HG02623 (cell line): ENCODE data around the gene MFAP3.
"Not testable (repeated sequence)": the region's sequence is repeated elsewhere in the genome, so short reads cannot be mapped to it uniquely, and the experiment has no call there.

ENCODE experiments used
- ATAC-seq: cut with Tn5 transposase; IDR thresholded peaks from one replicate; pipeline ENCODE4 v1.9.1; 2021; ENCODE audit warnings: moderate library complexity; ENCODE audit not compliant: unreplicated experiment

MFAP3 gene

DNA sequence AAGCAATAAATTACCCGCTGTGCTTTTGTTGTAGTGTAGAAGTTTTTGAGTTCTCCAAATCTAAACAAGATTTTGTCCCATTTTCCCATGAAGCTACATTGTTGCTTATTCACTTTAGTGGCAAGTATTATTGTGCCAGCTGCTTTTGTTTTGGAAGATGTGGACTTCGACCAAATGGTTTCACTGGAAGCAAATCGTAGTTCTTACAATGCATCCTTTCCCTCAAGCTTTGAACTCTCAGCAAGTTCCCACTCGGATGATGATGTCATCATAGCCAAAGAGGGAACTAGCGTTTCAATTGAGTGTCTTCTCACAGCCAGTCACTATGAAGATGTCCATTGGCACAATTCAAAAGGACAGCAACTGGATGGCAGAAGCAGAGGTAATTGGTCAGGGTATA, 10.9 kb downstream of the MFAP3 start:
- ATAC-seq: no peak

DNA sequence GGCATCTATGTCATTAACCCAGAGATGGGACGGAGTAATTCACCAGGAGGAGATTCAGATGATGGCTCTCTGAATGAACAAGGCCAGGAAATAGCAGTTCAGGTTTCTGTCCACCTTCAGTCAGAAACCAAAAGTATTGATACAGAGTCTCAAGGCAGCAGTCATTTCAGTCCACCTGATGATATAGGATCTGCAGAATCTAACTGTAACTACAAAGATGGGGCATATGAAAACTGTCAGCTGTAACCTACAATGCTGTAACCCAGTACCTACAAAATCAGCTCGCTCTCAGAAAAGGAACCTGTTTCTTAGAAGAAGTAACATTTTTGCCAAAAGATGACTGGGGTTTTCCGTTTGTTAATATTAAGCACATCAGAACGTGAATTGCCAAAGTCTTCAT, 14.7 kb downstream of the MFAP3 start:
- ATAC-seq: no peak

DNA sequence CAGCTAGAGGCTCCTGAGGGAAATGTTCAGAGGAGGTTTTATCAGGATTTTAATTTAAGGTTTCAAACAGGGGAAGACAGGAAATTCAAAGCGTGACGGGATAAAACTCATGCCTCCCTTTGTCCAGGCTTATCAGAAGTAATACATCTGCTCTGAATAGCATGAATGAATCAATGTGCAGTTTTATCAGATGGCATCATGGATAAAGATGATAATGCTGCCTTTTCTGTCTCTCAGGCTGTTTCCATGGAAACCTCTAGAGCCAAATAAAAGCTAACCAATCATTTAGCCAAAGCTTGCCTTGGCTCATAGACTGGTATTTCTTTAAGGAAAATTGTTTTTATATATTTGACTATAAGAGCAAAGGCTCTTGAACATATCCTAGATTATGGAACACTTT, 16.4 kb downstream of the MFAP3 start:
- ATAC-seq: no peak

DNA sequence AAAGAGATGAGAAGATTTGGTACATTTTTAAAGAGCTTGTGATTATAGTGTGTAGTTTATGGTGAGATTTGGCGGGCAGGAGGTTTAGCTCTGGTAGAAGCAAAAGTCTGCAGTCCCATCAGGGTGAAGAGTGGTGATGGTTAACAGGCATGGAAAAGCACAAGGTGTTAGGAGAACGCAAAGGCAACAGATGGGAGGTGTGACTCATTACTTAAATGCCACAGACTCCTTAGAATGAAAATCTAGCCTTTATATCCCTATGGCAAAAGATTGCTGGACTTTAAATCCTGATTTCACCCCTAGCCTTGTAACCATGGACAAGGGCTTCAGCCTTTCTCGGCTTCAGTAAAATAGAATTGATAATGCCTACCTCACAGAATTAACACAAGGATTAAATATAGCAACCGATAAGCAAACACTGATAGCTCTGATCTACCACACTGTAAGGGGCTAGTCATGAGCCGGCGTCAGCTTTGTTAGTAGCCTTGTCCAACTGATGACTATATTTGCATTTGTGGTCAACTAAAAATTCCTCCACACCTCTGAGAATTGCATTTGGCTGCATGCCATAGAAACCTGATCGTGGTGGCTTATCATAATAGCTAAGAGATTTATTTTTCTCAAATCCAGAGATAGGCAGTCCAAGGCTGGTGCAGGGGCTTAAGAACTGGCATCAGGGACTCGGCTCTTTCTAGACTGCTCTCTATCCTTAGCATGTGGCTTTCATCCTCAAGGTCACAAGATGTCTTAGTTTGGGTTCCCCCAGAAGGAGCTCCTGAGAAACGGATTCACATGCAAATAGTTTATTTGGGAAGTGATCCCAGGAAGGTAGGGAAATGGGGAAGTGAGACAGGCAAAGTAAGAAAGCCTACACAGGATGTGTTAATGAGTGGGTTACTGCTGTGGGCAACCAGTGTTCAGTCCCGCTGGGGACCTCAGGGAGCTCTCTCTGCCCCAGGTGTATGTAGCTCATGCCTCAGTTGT, 19.6 kb downstream of the MFAP3 start:
- peak; percentile 65 for ATAC-seq

DNA sequence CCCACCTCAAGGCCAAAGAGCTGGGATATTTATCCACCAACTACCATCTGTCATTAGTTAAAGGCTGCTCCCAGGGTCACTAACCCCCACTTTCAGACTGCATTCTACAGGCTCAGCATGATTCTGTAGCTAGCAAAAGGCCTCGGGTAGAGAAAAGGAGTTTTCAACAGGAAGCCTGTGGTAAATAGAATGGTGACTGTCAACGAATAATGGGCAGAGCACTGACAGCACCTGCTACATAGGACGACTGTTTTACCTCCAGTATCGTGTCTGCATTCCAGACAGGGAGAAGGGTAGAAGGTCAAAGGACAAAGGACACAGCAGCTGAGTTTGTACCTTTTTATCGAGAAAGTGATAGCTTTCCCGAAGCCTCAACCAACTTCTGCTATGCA, 20.3 kb downstream of the MFAP3 start:
- peak; percentile 47 for ATAC-seq

GRCh38 chr5:154059583-154059982, 20.8 kb downstream of the MFAP3 start:
- no peak for ATAC-seq

GRCh38 chr5:154060606-154061005, 21.8 kb downstream of the MFAP3 start:
- no peak for ATAC-seq

DNA sequence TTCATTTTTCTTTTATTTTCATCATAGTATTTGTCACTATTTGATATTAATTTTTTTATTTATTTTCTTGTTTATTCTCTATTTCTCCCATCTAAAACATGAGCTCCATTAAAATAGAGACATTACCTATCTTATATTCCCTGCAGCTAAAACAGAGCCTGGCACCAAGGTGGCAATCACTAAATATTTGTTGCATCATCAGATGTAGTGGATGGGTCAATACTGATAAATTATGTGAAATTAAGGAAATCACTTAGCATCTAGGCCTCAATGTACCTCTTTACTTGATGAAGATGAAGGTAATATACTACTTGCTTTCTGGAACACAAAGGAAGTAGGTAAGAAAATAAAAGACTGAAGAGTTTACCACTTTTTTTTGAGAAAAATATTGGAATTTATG, 24.6 kb downstream of the MFAP3 start:
- ATAC-seq: no peak

- no peak for ATAC-seq
These were observed 27.2 kb downstream of the MFAP3 start for GRCh38 chr5:154065971-154066370.

- not testable (repeated sequence) for ATAC-seq
These were observed 31.1 kb downstream of the MFAP3 start for GRCh38 chr5:154069854-154070253.

DNA sequence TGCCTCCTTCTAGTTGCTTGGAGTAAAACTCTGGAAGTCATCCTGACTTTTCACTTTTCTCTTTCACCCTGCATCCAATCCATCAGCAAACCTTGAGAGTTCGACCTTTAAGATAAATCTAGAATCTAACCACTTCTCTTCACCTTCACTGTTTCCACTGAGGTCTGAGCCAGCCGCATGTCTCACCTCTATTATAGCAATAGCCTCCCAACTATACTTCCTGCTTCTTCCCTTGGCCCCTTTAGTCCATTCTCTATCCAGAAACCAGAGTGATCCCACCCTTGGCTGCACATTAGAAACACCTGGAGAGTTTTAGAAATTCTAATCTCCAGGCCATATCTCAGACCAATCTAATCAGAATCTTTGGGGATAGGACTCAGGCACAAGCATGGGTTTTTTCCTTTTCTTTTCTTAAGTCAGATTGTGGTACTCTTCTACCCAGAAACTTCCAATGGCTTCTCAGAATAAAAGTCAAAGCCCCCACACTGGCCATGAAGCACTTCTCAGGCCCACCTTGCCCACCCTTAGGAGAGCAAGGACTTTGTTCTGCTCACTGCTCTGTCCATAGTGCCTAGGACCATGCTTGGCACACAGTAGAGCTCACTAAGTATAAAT, 33.1 kb downstream of the MFAP3 start:
- ATAC-seq: no peak

DNA sequence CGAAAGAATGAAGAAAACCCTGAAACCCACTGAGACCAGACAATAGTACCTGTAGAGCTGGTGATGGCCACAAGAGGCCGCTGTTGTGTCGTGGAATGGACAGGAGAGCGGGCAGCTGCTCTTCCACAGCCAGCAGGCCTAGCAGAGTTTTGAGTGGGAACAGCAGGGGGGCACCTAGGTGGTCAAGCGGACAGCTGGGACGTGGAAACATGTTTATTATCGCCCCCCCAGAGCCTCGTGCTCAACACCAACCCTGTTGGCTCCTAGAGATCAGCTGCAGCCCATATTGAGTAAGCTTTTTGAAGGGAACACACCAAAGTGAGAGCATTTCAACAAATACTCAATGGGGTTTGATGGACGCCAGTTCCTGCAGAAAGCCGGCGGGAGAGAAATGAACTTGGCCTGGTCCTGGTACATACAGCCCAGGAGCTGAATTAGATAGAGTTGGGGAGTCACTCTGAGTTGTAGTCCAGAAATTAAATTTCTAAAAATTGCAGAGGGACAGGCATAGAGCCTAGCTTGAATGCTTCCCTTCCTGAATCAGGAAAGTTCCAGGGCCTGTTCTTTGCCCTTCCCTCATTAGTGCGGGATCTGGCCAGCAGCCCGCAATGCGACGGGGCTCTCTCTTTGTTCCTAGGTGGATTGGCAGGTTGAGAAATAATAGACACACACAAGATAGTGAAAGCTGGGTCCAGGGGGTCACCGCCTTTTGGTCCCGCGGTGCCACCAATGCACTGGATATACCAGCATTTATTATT, 33.8 kb downstream of the MFAP3 start:
- peak; percentile 97 for ATAC-seq

GRCh38 chr5:154076240-154076922, 37.6 kb downstream of the MFAP3 start:
- no peak for ATAC-seq

DNA sequence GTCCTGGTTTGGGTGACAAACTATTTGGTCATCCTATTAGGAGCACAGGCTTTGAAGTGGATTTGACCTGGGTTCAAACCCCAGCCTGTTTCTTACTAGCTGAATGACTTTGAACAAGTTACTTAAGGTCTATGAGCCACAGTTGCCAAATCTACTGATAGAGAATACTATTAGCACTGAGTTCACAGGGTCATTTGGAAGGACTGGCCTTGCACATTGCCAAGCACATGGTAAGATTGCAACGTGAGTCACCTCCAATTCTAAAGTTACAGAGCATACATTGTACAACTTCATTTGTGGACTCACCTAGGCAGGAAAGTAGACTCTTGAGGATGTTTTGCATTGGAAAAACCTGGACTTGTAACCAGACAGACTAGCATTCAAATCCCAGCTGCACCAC, 38.9 kb downstream of the MFAP3 start:
- ATAC-seq: no peak

- no peak for ATAC-seq
These were observed 39.5 kb downstream of the MFAP3 start for GRCh38 chr5:154078272-154078671.

DNA sequence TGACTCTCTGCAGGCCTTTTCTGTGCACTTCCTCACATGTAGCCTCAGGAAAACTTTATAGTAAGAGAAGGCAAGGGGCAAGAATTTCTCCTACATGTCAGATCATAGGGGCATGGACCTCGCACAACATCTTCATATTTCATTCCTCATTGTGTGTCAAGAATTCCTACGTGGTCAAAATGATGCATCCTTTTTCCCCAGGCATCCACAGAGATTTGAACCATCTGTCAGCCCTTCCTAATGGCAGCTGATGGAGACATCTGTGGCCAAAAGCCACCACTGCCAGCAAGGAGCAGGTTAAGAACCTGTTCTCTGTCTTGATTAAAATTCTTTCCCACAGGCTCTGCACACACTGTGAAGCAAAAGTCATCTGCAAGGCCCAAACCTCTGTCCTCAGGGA, 42.5 kb downstream of the MFAP3 start:
- ATAC-seq: no peak

- no peak for ATAC-seq
These were observed 45.4 kb downstream of the MFAP3 start for GRCh38 chr5:154084062-154084639.

DNA sequence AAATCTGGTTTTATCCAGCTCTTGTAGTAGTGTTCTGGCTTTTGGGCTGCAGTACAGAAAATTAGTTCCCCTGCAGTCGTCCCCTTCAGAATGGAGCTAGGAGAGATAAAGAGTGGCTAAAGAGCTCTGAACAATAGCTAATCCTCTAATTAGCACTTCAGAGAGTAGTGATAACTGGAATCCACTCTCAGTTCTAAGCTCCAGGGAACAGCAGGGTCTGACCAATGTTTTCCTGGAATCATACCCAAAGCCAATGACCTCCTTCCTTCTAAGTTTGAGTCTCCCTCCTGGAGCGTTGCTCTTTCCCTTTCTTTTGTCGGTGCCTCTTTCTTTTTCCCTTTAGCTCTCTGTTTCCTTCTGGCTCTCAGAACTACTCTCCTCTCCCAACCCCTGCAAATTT, 47.4 kb downstream of the MFAP3 start:
- ATAC-seq: no peak

DNA sequence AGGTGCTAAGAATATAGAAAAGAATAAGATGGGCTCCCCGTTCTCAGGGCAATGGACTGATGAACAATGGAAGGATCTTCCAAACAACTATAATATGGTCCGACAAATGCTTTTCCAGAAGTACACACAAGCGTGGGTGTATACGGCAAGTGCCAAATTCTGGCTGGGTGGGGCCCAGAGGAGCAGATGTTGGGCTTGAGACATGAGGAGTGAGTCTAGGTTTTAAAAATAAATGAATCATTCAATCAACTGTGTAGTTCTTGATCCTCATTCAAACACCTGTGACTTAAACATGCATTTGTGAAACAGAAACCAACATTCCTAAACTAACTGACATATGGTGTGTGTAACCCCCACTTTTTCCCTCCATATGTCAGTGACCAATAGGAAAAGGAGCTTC, 47.9 kb downstream of the MFAP3 start:
- ATAC-seq: no peak

GRCh38 chr5:154087260-154087659, 48.5 kb downstream of the MFAP3 start:
- ATAC-seq: no peak

GRCh38 chr5:154088801-154089200, 50.0 kb downstream of the MFAP3 start:
- ATAC-seq: no peak
